Thoracic aorta (tissue), 2 donors: Measurements from ENCODE around the gene LGALS3BP. TPM values are rescaled to one million over a fixed set of nuclear protein-coding genes. Genes with fewer than 3 reads are reported as not detected.

Experiments
- ATAC-seq: fragments of 150-250 bp; one replicate; pipeline ENCODE4 v1.8.0; 2017; ENCODE audit warnings: low read depth; ENCODE audit not compliant: insufficient number of reproducible peaks, low FRiP score
- DNase-seq: peaks from one replicate; pipeline ENCODE4 v3.0.0-alpha.2; 2020; ENCODE audit warnings: low spot score
- H3K27ac ChIP-seq, 2 donors: fragments of 200-600 bp; sonication (generic); 1 replicate in 1 of 2; 2 replicates in 1 of 2; pipeline ENCODE4 v1.5.1; 2016; ENCODE audit warnings: mild to moderate bottlenecking in 2 of 2, moderate library complexity in 2 of 2
- H3K27me3 ChIP-seq: fragments of 200-600 bp; sonication (generic); replicated peaks from 2 replicates; pipeline ENCODE4 v1.6.0; 2016; ENCODE audit warnings: mild to moderate bottlenecking; ENCODE audit not compliant: insufficient read depth
- H3K36me3 ChIP-seq: fragments of 200-600 bp; sonication (generic); one replicate; pipeline ENCODE4 v1.5.1; 2016
- H3K4me1 ChIP-seq, 2 donors: fragments of 200-600 bp; sonication (generic); 1 replicate in 1 of 2; 2 replicates in 1 of 2; pipeline versions ENCODE4 v1.5.1 to v1.6.0; 2016; ENCODE audit warnings: low read depth in 2 of 2, mild to moderate bottlenecking in 1 of 2; ENCODE audit not compliant: control insufficient read depth in 1 of 2
- H3K4me3 ChIP-seq: fragments of 200-600 bp; sonication (generic); 2 replicates; pipeline ENCODE4 v1.5.1; 2016; ENCODE audit warnings: mild to moderate bottlenecking
- H3K9me3 ChIP-seq: fragments of 200-600 bp; sonication (generic); 2 replicates; pipeline ENCODE4 v1.5.1; 2016
- CTCF ChIP-seq: fragments of 200-600 bp; sonication (generic); IDR thresholded peaks from one replicate; pipeline ENCODE4 v1.5.1; 2019; ENCODE audit warnings: antibody characterized with exemption
- total RNA-seq, 2 donors: library from RNA; depleted of rRNA; stranded (reverse); fragments of >200 nt; gene quantifications; one replicate each; pipeline versions ENCODE4 v1.1.0 to v1.2.3, GENCODE V29; 2016

Gene LGALS3BP
- total RNA-seq, 2 donors from 2014 or later, result 205 to 308 TPM

- H3K4me3 ChIP-seq, result no peak overlapping the region
- no peak for TF ChIP-seq CTCF
- H3K27ac ChIP-seq, result no peak overlapping the region
- DNase-seq (no peak), ATAC-seq (no peak)
- no peaks in the 10 kb centered on the region for H3K36me3 ChIP-seq
- H3K4me1 ChIP-seq, result no peaks in the 10 kb centered on the region
- H3K9me3 ChIP-seq, result no peaks in the 10 kb centered on the region
- H3K27me3 ChIP-seq, result no peaks in the 10 kb centered on the region
These were observed 21.0 kb downstream of the LGALS3BP start for GRCh38 chr17:78958641-78959127.

DNA sequence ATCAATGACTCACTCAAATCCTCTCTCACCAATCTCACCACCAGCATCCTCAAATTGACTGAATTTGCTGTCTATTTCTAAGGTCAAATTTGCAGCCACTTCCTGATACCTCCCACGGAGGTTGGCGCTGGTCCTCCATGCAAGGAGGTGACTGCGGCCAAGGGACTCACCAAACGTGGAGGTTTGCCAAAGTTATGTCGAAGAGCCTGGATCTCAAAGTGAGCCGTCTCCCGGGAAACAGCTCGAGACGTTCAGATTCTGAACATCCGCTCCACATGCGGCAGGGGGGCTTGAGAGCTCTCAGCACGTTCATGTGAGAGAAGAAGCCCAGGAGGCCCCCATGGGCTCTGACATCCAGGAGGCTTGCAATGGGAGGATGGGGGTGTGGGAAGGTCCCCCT, 22.6 kb downstream of the LGALS3BP start:
- no peak overlapping the region for H3K27ac ChIP-seq
- H3K4me1 ChIP-seq, result no peaks in the 10 kb centered on the region
- ATAC-seq, result no peak
- H3K4me3 ChIP-seq, result no peak overlapping the region
- H3K9me3 ChIP-seq, result no peaks in the 10 kb centered on the region
- no peaks in the 10 kb centered on the region for H3K36me3 ChIP-seq
- H3K27me3 ChIP-seq, result no peaks in the 10 kb centered on the region
- no peak for DNase-seq
- no peak for TF ChIP-seq CTCF

GRCh38 chr17:78956254-78956653, 23.5 kb downstream of the LGALS3BP start:
- no peak overlapping the region for H3K4me3 ChIP-seq
- TF ChIP-seq CTCF, result no peak
- no peaks in the 10 kb centered on the region for H3K36me3 ChIP-seq
- no peaks in the 10 kb centered on the region for H3K4me1 ChIP-seq
- no peak for ATAC-seq
- no peaks in the 10 kb centered on the region for H3K9me3 ChIP-seq
- no peak for DNase-seq
- no peaks in the 10 kb centered on the region for H3K27me3 ChIP-seq
- H3K27ac ChIP-seq, result no peak overlapping the region

DNA sequence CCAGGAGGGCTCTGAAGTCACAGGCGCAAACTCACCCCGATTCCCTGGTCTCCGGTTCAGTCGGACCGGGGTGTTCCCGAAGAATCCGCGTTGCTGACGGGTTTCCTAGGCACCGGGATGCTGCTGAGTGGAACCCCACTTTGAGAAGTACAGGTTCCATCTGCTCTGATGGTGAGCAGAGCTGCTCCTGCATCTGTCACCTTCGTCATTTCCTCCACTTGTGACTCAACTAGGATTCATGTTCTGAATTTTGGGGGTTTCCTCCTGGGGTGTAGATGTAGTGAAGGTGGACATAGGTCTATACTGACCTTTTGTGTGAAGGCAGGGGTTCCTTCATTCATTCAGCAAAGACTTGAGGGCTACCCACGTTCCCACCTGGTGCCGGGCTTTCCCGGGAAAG, 25.0 kb downstream of the LGALS3BP start:
- Histone ChIP-seq H3K27ac (no peak overlapping the region), H3K9me3 (peaks cover 6% of the 10 kb centered on the region), H3K4me1 (no peaks in the 10 kb centered on the region), H3K4me3 (no peak overlapping the region), H3K36me3 (no peaks in the 10 kb centered on the region), H3K27me3 (no peaks in the 10 kb centered on the region)
- no peak for ATAC-seq
- no peak for DNase-seq
- no peak for TF ChIP-seq CTCF

DNA sequence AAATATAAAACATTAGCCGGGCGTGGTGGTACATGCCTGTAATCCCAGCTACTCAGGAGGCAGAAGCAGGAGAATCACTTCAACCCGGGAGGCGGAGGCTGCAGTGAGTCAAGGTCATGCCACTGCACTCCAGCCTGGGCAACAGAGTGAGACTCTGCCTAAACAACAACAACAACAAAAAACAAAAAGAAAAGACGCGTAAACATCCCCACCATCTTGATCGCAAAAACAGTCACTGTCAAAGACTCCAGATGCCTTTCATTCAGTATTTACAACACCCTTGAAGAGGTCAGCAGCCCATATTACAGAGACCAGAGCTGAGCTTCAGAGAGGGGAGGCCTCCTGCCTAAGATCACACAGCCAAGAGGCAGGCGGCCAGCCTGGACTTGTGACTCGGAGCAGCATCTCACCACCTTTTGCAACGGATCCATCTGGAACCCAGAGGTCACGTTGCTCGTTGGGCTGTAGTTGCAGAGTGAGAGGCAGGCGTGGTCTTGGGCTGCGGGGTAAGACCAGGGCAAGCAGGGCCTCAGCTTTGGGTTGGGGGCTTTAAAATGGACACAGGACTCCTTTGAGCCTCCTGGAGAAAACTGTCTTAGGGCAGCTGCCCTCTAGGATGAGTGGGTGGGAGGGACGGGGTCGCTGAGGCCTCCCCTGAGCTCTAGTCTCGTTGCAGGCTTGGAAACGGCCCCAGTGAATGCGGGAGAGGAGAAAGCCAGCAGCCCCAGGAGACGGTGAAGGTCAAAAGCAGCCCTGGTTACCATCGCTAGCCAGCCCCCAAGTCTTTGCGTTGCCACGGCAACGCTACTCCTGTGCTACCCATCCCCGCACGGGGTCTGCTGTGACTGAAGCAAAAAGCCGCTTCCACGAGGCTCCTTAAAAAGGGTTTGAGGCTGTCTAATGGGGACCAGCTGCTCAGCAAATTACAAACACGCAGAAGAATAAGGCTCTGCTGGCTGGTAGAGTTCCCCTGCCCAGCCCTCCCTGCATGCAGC, 26.1 kb downstream of the LGALS3BP start:
- DNase-seq, result no peak
- Histone ChIP-seq H3K27ac (no peak overlapping the region), H3K27me3 (no peaks in the 10 kb centered on the region), H3K4me3 (no peak overlapping the region), H3K36me3 (no peaks in the 10 kb centered on the region), H3K9me3 (peaks cover 6% of the 10 kb centered on the region), H3K4me1 (no peaks in the 10 kb centered on the region)
- TF ChIP-seq CTCF, result no peak
- no peak for ATAC-seq
